GM21825 (cell line): ENCODE results near the gene ARHGEF2.
A peak's percentile ranks its signal among the peaks of the same experiment; 100 is the strongest.

ENCODE experiments used
- ATAC-seq: cut with Tn5 transposase; IDR thresholded peaks from one replicate; pipeline ENCODE4 v1.9.1; 2021; ENCODE audit warnings: mild to moderate bottlenecking, moderate library complexity; ENCODE audit not compliant: unreplicated experiment

Gene ARHGEF2

DNA sequence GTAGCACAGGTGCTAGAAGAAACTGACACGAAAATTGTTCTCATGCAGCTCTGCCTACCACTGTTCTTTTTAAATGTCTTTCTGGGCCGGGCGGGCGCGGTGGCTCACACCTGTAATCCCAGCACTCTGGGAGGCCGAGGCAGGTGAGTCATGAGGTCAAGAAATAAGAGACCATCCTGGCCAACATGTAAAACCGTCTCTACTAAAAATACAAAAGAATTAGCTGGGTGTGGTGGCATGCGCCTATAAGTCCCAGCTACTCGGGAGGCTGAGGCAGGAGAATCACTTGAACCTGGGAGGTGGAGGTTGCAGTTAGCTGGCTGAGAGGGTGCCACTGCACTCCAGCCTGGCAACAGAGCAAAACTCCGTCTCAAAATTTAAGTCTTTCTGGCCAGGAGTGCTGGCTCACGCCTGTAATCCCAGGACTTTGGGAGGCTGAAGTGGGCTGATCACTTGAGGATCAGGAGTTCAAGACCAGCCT is 66.3 kb downstream of the ARHGEF2 start:
- ATAC-seq: no peak

DNA sequence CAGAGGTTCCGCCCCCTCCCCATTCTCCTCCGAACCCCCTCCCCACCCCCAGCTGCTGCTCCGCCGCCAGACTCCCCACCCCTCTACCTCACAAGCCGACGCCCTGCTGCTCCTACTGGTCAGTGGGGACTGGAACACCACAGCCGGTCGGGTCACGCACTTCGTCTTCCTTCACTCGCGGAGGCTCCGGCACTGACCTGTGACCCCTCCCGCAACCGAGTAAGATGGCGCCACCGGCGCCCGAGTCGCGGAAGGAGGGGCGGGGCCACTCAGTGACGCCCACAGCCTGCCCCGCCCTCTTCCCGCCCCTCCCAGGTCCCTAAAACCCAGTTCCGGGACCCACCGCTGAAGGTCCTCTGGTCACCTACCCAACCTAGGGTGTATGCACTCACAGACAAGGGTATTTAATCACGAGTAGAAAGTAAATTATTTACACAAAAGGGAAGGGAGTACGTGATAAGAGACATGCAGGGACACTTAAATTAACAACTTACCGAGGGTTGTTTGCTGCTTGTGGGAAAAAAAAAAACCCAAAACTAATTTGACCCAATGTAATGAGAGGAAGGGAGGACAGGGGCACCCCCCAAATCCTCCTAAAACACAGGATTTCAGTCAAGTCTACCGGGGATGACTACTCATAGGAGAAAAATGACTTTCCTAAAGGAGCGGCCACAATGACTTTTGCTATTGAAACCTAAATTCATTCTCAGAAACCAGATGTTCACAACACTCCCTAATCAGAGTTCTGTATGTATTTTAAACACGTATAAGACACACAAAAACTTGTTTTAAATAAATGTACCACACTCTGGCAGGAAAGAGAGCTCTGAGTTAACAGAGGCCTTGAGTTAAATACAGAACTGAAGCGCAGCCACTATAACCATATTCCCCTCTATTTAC is 66.9 kb downstream of the ARHGEF2 start, which contains the start of gene RIT1:
Gene RIT1, minus strand, starts transcription at position 194 of the 900 bp plus-strand sequence. CDS start 588 bp downstream, outside the sequence.
- ATAC-seq: peak; percentile 84

DNA sequence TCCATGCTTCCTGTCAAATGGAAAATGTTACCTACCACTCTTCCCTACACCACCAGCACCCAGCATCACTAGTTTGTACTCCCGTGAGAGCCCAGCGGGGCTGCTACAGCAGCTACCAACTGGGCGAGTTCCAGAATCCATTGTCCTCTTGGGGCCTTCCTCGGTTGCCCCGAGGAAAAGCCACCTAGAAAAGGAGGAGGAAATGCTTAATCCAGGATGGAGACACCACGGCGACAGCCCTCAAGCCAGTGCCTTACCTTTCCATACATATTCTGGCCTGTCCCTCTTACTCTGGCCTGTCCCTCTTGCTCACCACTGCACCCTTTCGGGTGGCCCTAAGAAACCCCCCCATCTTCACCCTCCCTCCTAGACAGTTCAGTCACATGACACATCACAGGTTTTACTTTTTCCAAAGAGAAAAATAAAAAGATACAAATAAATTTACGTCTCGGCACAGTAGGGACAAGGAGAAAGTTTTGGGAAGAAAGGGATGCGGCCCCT is 67.7 kb downstream of the ARHGEF2 start:
- ATAC-seq: no peak

DNA sequence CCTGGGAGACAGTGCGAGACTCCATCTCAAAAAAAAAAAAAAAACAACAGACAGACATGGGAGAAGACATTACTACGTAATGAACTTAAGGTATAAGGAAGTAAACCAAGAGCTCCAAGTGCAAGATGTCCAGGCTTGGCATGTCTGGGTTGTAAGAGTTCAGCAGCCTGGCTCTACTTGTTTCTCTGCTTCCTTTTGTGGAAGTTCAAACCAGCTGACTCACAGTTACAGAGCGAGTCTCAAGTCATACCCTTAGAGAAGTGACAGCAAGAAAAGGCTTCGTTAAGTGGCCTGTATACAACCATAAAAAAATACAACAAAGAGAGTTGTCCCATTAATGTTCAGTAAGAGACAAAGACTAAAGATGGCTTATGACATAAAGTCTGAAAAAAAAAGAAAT is 68.5 kb downstream of the ARHGEF2 start:
- no peak for ATAC-seq

DNA sequence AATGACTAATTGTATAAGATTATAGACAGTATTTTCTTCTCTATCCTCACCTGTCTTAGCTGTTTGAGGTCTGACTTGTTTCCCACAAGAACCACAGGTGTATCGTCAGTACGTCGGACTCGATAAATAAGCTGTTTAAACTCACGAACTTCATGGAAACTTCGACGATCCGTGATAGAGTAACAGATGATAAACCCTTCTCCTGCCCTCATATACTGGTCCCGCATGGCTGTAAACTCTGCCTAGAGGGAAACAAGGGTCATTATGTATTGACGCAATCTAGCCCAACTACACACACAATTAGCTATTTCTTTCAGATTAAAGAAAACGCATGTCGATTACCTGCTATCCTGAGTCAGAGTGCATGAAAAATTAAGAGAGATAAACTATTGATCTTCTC is 74.1 kb downstream of the ARHGEF2 start:
- ATAC-seq: no peak

DNA sequence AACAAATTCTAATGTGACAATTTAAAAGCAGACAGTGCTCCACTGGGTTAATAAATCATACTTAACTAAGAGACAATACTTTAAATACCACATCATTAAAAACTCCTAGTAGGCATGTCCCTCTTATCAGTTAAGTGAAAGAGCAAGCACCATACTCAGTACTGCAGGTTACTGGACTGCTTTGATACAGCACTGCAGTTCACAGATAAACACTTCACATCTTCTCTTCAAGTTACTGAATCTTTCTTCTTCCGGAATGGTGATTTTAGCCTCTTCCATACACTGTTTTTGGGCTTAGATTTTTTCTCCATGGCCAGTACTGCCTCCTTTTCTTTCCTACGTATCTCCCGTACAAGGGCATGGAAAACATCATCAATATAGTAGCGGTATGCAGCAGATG is 78.2 kb downstream of the ARHGEF2 start:
- ATAC-seq: no peak

DNA sequence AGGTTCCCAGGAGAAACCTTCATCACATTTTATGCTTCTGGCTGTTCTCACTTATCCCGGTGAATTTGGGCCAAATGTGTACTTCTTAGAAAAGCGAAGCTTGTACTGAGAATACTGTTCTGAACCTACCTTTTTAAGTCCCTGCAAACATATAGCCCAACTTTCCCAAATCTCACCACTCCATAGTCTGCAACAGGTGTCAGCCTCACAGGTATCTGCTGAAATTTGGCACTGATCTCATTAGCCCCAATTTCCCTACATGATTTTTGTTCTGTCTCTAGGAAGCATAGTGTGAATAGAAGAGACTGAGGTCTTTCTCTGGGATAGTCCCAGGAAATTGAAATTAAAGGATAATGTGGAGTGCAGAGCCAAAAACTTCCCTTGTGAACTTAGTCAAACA is 78.7 kb downstream of the ARHGEF2 start:
- no peak for ATAC-seq

DNA sequence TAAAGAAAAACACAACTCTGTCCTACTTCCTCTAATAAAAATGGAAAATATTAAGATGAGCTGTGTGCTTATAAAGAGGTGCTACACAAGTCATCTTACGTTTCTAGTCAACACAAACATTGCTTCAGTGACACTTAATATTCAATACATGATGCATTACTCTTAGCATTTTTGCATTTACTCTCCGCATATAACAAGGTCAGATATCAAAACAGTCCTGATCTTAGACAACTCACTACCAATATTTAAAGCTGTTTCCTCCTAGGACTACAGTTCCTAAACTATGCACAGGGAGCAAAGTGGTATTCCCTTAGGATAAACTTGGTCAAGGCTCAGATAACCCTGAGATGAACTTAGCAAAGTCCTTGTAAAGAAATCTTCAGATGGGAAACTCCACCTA is 79.5 kb downstream of the ARHGEF2 start:
- no peak for ATAC-seq

DNA sequence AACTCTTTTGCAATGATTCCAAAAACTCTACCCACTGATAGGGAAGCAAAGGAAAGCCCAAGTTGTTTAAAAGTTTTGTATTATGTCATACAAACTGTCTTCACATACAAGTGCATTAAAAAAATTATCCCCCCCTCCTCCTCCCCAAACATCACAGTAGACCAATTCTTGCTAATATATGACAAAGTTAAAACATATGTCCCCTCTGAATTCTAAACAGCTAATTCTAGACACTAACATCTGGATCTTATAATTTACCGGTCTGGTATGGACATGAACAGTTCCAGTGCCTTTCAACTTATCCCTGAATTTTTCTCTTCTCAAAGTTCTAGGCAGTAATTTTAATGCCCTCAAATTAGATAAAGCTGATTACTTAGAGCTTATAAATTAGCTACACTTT is 80.6 kb downstream of the ARHGEF2 start:
- no peak for ATAC-seq
